ENCODE results near the gene TTC39B.

DNA sequence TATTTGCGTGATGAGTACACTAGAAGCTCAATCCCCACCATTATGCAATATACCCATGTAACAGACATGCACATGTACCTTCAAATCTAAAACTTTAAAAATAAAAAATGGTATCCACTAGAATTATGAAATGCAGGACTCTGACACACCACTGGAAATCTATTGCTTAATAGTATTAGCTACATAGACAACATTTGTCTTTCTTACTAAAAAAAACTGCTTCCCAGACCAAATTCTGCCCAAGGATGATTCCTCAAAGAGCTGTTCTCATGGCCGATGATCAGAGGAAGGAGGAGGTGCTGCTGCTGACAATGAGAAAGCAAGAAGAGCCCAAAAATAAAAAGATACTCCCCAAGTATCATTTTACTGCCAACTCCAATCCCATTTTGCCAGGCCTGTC lies 67.2 kb downstream of the TTC39B start:
- TF ChIP-seq POLR2A (IDR thresholded peaks at IDR 0.05): no peak
- TF ChIP-seq, protein P1, sequence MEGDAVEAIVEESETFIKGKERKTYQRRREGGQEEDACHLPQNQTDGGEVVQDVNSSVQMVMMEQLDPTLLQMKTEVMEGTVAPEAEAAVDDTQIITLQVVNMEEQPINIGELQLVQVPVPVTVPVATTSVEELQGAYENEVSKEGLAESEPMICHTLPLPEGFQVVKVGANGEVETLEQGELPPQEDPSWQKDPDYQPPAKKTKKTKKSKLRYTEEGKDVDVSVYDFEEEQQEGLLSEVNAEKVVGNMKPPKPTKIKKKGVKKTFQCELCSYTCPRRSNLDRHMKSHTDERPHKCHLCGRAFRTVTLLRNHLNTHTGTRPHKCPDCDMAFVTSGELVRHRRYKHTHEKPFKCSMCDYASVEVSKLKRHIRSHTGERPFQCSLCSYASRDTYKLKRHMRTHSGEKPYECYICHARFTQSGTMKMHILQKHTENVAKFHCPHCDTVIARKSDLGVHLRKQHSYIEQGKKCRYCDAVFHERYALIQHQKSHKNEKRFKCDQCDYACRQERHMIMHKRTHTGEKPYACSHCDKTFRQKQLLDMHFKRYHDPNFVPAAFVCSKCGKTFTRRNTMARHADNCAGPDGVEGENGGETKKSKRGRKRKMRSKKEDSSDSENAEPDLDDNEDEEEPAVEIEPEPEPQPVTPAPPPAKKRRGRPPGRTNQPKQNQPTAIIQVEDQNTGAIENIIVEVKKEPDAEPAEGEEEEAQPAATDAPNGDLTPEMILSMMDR (IDR thresholded peaks at IDR 0.05): no peak

All from heart left ventricle (tissue), 13 donors.